NCI-H2171 treated with DMSO at 0.1 percent for 48 hours (cell line): ENCODE data around the gene CYREN.
"Not testable (repeated sequence)": the region's sequence is repeated elsewhere in the genome, so short reads cannot be mapped to it uniquely, and the experiment has no call there.

ENCODE experiments used
- DNase-seq: peaks from one replicate; lab custom pipeline; 2025; lab: John Stamatoyannopoulos, UW

The CYREN gene

GRCh38 chr7:135170274-135170997, at the start of gene CYREN:
TSS of gene CYREN (minus strand) at chr7:135170707. CDS start at chr7:135168922, 1,785 bp downstream.
- peak; percentile 93 for DNase-seq

GRCh38 chr7:135217645-135218509, 47.4 kb upstream of the CYREN start:
- no peak for DNase-seq

- no peak for DNase-seq
Observed at GRCh38 chr7:135215698-135216097, 45.2 kb upstream of the CYREN start.

- no peak for DNase-seq
Observed at GRCh38 chr7:135215180-135215579, 44.7 kb upstream of the CYREN start.

- no peak for DNase-seq
Observed at GRCh38 chr7:135213831-135214230, 43.3 kb upstream of the CYREN start.

- not testable (repeated sequence) for DNase-seq
Observed at GRCh38 chr7:135211946-135212685, 41.6 kb upstream of the CYREN start.

- DNase-seq = peak; percentile 89
Observed at GRCh38 chr7:135211179-135211945, 40.9 kb upstream of the CYREN start, which contains the start of gene WDR91. TSS of gene WDR91 (minus strand) at chr7:135211526. CDS start at chr7:135211502, 24 bp downstream.

- DNase-seq = no peak
Observed at GRCh38 chr7:135210888-135211178, 40.3 kb upstream of the CYREN start.

- no peak for DNase-seq
Observed at GRCh38 chr7:135209225-135209834, 38.8 kb upstream of the CYREN start.

- no peak for DNase-seq
Observed at GRCh38 chr7:135208102-135208793, 37.7 kb upstream of the CYREN start.

- no peak for DNase-seq
Observed at GRCh38 chr7:135207406-135208101, 37.0 kb upstream of the CYREN start.

GRCh38 chr7:135206941-135207391, 36.5 kb upstream of the CYREN start:
- no peak for DNase-seq

- DNase-seq = no peak
Observed at GRCh38 chr7:135205850-135206249, 35.3 kb upstream of the CYREN start.

- DNase-seq = no peak
Observed at GRCh38 chr7:135204876-135205275, 34.4 kb upstream of the CYREN start.

GRCh38 chr7:135204341-135204749, 33.8 kb upstream of the CYREN start:
- no peak for DNase-seq

GRCh38 chr7:135201350-135201749, 30.8 kb upstream of the CYREN start:
- no peak for DNase-seq

GRCh38 chr7:135200821-135201331, 30.4 kb upstream of the CYREN start:
- no peak for DNase-seq

- DNase-seq = no peak
Observed at GRCh38 chr7:135199439-135199838, 28.9 kb upstream of the CYREN start.

- DNase-seq = no peak
Observed at GRCh38 chr7:135197906-135198655, 27.6 kb upstream of the CYREN start.
